Medulla oblongata (tissue), 1 donor: ENCODE results near the gene LDLRAD3.

Experiments
- DNase-seq: peaks from one replicate; pipeline ENCODE4 v3.0.0-alpha.2; 2015; ENCODE audit errors: extremely low spot score

LDLRAD3 gene

DNA sequence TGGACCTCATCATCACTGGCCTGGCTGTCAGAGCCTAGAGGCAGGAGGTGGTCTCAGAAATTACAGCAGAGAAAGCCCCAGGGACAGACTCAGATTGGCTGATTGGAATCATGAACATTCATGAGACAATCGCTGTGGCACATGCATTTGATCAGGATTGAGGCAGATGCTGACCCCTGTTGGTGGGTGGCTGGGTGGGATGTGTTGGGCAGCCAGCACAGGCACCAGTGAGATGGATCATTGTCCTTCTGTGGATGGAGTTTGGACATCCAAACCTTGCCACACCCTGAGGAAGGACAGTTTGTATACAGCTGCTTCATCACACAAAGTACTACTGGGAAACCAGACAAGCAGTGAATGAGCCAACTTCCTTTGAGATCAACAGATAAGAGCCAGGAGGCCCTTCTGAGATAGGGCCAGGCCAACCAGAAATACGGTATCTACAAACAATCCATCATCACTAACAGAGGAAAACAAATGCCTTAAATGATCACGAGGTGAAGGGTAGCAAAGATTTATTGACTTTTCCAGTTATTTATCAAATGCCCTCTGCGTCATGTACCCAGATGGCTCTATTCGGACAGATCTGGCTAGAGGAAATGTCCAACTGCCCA lies 328.0 kb downstream of the LDLRAD3 start:
- no peak for DNase-seq

- no peak for DNase-seq
Observed at GRCh38 chr11:36273110-36273509, 329.2 kb downstream of the LDLRAD3 start.

- no peak for DNase-seq
Observed at GRCh38 chr11:36274414-36274813, 330.6 kb downstream of the LDLRAD3 start.

- DNase-seq, result peak; percentile 50
Observed at GRCh38 chr11:36278531-36279282, 334.8 kb downstream of the LDLRAD3 start.

DNA sequence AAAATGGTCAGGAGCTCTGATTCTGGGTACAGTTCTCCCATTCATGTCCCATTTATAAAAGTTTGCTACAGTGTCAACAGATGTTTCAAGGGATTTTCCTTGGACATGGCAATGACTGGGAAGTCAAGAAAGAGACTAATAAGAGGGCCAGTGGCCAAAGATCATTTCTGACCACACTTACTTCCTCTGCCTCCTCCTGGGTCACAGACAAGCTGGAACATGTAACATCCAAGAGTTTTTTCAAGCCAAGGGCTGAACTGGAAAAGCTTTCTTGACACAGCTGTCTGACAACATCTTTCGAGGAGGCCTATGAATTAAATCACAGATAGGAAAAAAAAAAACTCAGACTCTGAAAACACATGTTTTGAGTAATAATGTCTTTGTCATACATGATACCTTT lies 336.7 kb downstream of the LDLRAD3 start:
- no peak for DNase-seq
